GM23338 (cell line): Measurements from ENCODE around the gene LRRC18. TPM values are rescaled to one million over a fixed set of nuclear protein-coding genes. Genes with fewer than 3 reads are reported as not detected.

Experiments
- ATAC-seq: fragments of 200-7000 bp; cut with Tn5 transposase; 3 replicates; pipeline ENCODE4 v1.9.1; 2020
- DNase-seq: peaks from one replicate; pipeline ENCODE4 v3.0.0-alpha.2; 2015; ENCODE audit warnings: low spot score
- H2AFZ ChIP-seq: fragments of 200-600 bp; sonication (generic); 2 replicates; pipeline ENCODE4 v1.8.0; 2016; ENCODE audit warnings: antibody characterized with exemption, mild to moderate bottlenecking, moderate library complexity
- H3F3A ChIP-seq: fragments of 200-600 bp; sonication (generic); replicated peaks from 2 replicates; pipeline ENCODE4 v1.8.0; 2017; ENCODE audit warnings: antibody characterized with exemption, mixed run types, low read depth
- H3K27ac ChIP-seq: fragments of 200-600 bp; sonication (generic); 2 replicates; pipeline ENCODE4 v1.6.1; 2016; ENCODE audit warnings: low read depth
- H3K27me3 ChIP-seq: fragments of 200-600 bp; sonication (generic); 2 replicates; pipeline ENCODE4 v1.8.0; 2016; ENCODE audit warnings: mild to moderate bottlenecking, mixed run types, moderate library complexity; ENCODE audit not compliant: insufficient read depth
- H3K36me3 ChIP-seq: fragments of 200-600 bp; sonication (generic); 2 replicates; pipeline ENCODE4 v1.8.0; 2016; ENCODE audit warnings: mild to moderate bottlenecking; ENCODE audit not compliant: insufficient read depth
- H3K4me1 ChIP-seq: fragments of 200-600 bp; sonication (generic); 2 replicates; pipeline ENCODE4 v1.8.0; 2016; ENCODE audit warnings: mild to moderate bottlenecking, moderate library complexity; ENCODE audit not compliant: insufficient read depth
- H3K4me2 ChIP-seq: fragments of 200-600 bp; sonication (generic); 2 replicates; pipeline ENCODE4 v1.7.1; 2017; ENCODE audit warnings: mixed run types
- H3K4me3 ChIP-seq: fragments of 200-600 bp; sonication (generic); 2 replicates; pipeline ENCODE4 v1.6.1; 2016; ENCODE audit warnings: mixed run types
- H3K79me2 ChIP-seq: fragments of 200-600 bp; sonication (generic); replicated peaks from 2 replicates; pipeline ENCODE4 v1.8.0; 2017; ENCODE audit warnings: mild to moderate bottlenecking; ENCODE audit not compliant: insufficient read depth
- H3K9me2 ChIP-seq: fragments of 200-600 bp; sonication (generic); 2 replicates; pipeline ENCODE4 v1.8.0; 2017; ENCODE audit not compliant: insufficient read depth
- H4K20me1 ChIP-seq: fragments of 200-600 bp; sonication (generic); replicated peaks from 2 replicates; pipeline ENCODE4 v1.8.0; 2017; ENCODE audit warnings: mild to moderate bottlenecking; ENCODE audit not compliant: insufficient read depth
- H3K27ac Mint-ChIP-seq: 2 replicates; pipeline ENCODE4 v1.8.0; 2020; ENCODE audit warnings: inconsistent platforms, mild to moderate bottlenecking, moderate library complexity, mixed read lengths
- H3K27me3 Mint-ChIP-seq: 3 replicates; pipeline ENCODE4 v1.8.0; 2022; ENCODE audit warnings: low read depth, mild to moderate bottlenecking, moderate library complexity, mixed read lengths, inconsistent platforms; ENCODE audit not compliant: insufficient read depth, poor library complexity
- H3K36me3 Mint-ChIP-seq: 3 replicates; pipeline ENCODE4 v1.8.0; 2021; ENCODE audit warnings: low read depth, mild to moderate bottlenecking, inconsistent platforms, moderate library complexity, mixed read lengths
- H3K4me1 Mint-ChIP-seq: 3 replicates; pipeline ENCODE4 v1.8.0; 2020; ENCODE audit warnings: mild to moderate bottlenecking, inconsistent platforms, mixed read lengths
- H3K4me3 Mint-ChIP-seq: 3 replicates; pipeline ENCODE4 v1.8.0; 2021; ENCODE audit warnings: moderate library complexity, mild to moderate bottlenecking, inconsistent platforms, mixed read lengths
- H3K9me3 Mint-ChIP-seq: 3 replicates; pipeline ENCODE4 v1.8.0; 2020; ENCODE audit warnings: moderate library complexity, mild to moderate bottlenecking, inconsistent platforms, mixed read lengths
- CREB1 ChIP-seq: fragments of 250-450 bp; sonication (Bioruptor Pico); IDR thresholded peaks from 2 replicates; pipeline ENCODE4 v1.5.0; 2020; ENCODE audit warnings: low read depth, mild to moderate bottlenecking, moderate library complexity
- EZH2phosphoT487 ChIP-seq: fragments of 200-600 bp; sonication (generic); IDR thresholded peaks from one replicate; pipeline ENCODE4 v1.8.1; 2018; ENCODE audit warnings: antibody characterized with exemption; ENCODE audit not compliant: unreplicated experiment
- NANOG ChIP-seq: IDR thresholded peaks from 2 replicates; pipeline ENCODE4 v1.6.1; 2016; ENCODE audit warnings: antibody characterized with exemption, borderline replicate concordance
- STAT1 ChIP-seq: IDR thresholded peaks from one replicate; pipeline ENCODE4 v1.6.1; 2016; ENCODE audit warnings: antibody characterized with exemption; ENCODE audit not compliant: unreplicated experiment
- polyA plus RNA-seq: library from polyadenylated mRNA; unstranded; fragments of >200 nt; fragmentation: Nextera tagmentation; extraction: Ambion mirVana; gene quantifications from 2 replicates; pipeline ENCODE4 v1.2.1, GENCODE V29; 2016
- total RNA-seq: library from RNA; depleted of rRNA; stranded (reverse); fragments of >200 nt; shearing (Covaris generic); gene quantifications from 2 replicates; pipeline ENCODE4 v1.2.3, GENCODE V29; 2014
- TF ChIP-seq, protein P1 (sequence below): fragments of 250-450 bp; sonication (Bioruptor Pico); IDR thresholded peaks from 2 replicates; pipeline ENCODE4 v1.5.0; 2020; ENCODE audit warnings: mild to moderate bottlenecking, moderate library complexity
- TF ChIP-seq, protein P2 (sequence below): IDR thresholded peaks from one replicate; pipeline ENCODE4 v1.6.1; 2018; ENCODE audit warnings: antibody characterized with exemption; ENCODE audit not compliant: unreplicated experiment

Gene LRRC18
- total and polyA plus RNA-seq, 2 experiments from 2014 or later, result not detected

DNA sequence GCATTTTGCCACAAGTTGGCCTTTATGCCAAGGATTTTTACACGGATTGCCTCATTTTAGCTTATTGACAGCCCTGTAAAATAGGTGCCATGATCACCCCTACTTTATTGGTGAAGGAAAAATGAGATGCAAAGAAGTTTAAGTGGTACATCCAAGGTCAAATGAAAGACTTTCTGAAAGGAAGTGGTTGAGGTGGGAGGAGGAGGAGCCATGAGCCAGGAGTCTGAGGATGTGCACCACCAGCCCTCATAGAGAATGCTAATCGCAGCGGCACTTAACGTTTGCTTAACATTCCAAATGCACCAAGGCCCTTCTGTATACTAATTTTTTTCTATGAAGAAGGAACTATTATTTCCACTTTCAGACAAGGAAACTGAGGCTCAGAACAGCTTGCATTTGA, 31.0 kb upstream of the LRRC18 start:
- DNase-seq (no peak), ATAC-seq (no peak)
- no peaks in the 10 kb centered on the region for H3K27me3 ChIP-seq
- TF ChIP-seq CREB1, result no peak
- TF ChIP-seq STAT1, result no peak
- TF ChIP-seq, protein P1, sequence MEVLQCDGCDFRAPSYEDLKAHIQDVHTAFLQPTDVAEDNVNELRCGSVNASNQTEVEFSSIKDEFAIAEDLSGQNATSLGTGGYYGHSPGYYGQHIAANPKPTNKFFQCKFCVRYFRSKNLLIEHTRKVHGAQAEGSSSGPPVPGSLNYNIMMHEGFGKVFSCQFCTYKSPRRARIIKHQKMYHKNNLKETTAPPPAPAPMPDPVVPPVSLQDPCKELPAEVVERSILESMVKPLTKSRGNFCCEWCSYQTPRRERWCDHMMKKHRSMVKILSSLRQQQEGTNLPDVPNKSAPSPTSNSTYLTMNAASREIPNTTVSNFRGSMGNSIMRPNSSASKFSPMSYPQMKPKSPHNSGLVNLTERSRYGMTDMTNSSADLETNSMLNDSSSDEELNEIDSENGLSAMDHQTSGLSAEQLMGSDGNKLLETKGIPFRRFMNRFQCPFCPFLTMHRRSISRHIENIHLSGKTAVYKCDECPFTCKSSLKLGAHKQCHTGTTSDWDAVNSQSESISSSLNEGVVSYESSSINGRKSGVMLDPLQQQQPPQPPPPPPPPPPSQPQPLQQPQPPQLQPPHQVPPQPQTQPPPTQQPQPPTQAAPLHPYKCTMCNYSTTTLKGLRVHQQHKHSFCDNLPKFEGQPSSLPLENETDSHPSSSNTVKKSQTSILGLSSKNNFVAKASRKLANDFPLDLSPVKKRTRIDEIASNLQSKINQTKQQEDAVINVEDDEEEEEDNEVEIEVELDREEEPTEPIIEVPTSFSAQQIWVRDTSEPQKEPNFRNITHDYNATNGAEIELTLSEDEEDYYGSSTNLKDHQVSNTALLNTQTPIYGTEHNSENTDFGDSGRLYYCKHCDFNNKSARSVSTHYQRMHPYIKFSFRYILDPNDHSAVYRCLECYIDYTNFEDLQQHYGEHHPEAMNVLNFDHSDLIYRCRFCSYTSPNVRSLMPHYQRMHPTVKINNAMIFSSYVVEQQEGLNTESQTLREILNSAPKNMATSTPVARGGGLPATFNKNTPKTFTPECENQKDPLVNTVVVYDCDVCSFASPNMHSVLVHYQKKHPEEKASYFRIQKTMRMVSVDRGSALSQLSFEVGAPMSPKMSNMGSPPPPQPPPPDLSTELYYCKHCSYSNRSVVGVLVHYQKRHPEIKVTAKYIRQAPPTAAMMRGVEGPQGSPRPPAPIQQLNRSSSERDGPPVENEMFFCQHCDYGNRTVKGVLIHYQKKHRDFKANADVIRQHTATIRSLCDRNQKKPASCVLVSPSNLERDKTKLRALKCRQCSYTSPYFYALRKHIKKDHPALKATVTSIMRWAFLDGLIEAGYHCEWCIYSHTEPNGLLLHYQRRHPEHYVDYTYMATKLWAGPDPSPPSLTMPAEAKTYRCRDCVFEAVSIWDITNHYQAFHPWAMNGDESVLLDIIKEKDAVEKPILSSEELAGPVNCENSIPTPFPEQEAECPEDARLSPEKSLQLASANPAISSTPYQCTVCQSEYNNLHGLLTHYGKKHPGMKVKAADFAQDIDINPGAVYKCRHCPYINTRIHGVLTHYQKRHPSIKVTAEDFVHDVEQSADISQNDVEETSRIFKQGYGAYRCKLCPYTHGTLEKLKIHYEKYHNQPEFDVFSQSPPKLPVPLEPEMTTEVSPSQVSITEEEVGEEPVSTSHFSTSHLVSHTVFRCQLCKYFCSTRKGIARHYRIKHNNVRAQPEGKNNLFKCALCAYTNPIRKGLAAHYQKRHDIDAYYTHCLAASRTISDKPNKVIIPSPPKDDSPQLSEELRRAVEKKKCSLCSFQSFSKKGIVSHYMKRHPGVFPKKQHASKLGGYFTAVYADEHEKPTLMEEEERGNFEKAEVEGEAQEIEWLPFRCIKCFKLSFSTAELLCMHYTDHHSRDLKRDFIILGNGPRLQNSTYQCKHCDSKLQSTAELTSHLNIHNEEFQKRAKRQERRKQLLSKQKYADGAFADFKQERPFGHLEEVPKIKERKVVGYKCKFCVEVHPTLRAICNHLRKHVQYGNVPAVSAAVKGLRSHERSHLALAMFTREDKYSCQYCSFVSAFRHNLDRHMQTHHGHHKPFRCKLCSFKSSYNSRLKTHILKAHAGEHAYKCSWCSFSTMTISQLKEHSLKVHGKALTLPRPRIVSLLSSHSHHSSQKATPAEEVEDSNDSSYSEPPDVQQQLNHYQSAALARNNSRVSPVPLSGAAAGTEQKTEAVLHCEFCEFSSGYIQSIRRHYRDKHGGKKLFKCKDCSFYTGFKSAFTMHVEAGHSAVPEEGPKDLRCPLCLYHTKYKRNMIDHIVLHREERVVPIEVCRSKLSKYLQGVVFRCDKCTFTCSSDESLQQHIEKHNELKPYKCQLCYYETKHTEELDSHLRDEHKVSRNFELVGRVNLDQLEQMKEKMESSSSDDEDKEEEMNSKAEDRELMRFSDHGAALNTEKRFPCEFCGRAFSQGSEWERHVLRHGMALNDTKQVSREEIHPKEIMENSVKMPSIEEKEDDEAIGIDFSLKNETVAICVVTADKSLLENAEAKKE (CRISPR knock-in tag), result no peak
- TF ChIP-seq EZH2phosphoT487, result no peak
- TF ChIP-seq, protein P2, sequence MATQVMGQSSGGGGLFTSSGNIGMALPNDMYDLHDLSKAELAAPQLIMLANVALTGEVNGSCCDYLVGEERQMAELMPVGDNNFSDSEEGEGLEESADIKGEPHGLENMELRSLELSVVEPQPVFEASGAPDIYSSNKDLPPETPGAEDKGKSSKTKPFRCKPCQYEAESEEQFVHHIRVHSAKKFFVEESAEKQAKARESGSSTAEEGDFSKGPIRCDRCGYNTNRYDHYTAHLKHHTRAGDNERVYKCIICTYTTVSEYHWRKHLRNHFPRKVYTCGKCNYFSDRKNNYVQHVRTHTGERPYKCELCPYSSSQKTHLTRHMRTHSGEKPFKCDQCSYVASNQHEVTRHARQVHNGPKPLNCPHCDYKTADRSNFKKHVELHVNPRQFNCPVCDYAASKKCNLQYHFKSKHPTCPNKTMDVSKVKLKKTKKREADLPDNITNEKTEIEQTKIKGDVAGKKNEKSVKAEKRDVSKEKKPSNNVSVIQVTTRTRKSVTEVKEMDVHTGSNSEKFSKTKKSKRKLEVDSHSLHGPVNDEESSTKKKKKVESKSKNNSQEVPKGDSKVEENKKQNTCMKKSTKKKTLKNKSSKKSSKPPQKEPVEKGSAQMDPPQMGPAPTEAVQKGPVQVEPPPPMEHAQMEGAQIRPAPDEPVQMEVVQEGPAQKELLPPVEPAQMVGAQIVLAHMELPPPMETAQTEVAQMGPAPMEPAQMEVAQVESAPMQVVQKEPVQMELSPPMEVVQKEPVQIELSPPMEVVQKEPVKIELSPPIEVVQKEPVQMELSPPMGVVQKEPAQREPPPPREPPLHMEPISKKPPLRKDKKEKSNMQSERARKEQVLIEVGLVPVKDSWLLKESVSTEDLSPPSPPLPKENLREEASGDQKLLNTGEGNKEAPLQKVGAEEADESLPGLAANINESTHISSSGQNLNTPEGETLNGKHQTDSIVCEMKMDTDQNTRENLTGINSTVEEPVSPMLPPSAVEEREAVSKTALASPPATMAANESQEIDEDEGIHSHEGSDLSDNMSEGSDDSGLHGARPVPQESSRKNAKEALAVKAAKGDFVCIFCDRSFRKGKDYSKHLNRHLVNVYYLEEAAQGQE, result no peak
- no peak for TF ChIP-seq NANOG
- H3K27ac ChIP-seq, result no peak overlapping the region
- no peaks in the 10 kb centered on the region for H3K79me2 ChIP-seq
- H3K4me2 ChIP-seq, result no peak overlapping the region
- 0 out of 2 replicates have a peak, but pooled peaks cover 3% of the 10 kb centered on the region for H3K9me2 ChIP-seq
- Mint-ChIP-seq H3K36me3 (no peaks in the 10 kb centered on the region), H3K27ac (no peak overlapping the region), H3K9me3 (no peaks in the 10 kb centered on the region), H3K27me3 (peaks cover 8% of the 10 kb centered on the region), H3K4me3 (no peak overlapping the region), H3K4me1 (no peaks in the 10 kb centered on the region)
- no peak overlapping the region for H3K4me3 ChIP-seq
- no peak overlapping the region for H2AFZ ChIP-seq
- H4K20me1 ChIP-seq, result no peaks in the 10 kb centered on the region
- H3K4me1 ChIP-seq, result no peaks in the 10 kb centered on the region
- H3K36me3 ChIP-seq, result no peaks in the 10 kb centered on the region
- H3F3A ChIP-seq, result no peaks in the 10 kb centered on the region
